Left ventricle myocardium superior (tissue), 1 donor: ENCODE results near the gene ATAD2B. TPM values are rescaled to one million over a fixed set of nuclear protein-coding genes. Genes with fewer than 3 reads are reported as not detected.
"Not testable (repeated sequence)": the region's sequence is repeated elsewhere in the genome, so short reads cannot be mapped to it uniquely, and the experiment has no call there.

Experiments
- ATAC-seq: fragments of 200-7000 bp; cut with Tn5 transposase; one replicate; pipeline ENCODE4 v1.9.1; 2020; ENCODE audit warnings: mild to moderate bottlenecking, moderate library complexity
- DNase-seq: peaks from one replicate; pipeline ENCODE4 v3.0.0-alpha.2; 2020
- intact Hi-C: fragments of 100-400 bp; cut with micrococcal nuclease; formaldehyde crosslinking; loops from one replicate; pipeline ENCODE4 v1.11.0; 2022
- long read RNA-seq: library from polyadenylated mRNA; unstranded; transcript quantifications from one replicate; pipeline ENCODE4 v2.0.0, GENCODE V29; 2021
- total RNA-seq: library from RNA; stranded (reverse); fragmentation: NEBNext Ultra II Directional; extraction: Animal tissue kit (Norgen Biotek cat#: 25700); gene quantifications from one replicate; pipeline ENCODE4 v1.2.1, GENCODE V29; 2021
- donor health status: DM: no; HTN: yes; CAD: no; lungs with severe emphysema.

ATAD2B gene
- 6.9 TPM for total RNA-seq
- long read RNA-seq, partial matches to known transcripts = 0 of 2 reads
- long read RNA-seq, other reads (novel, unspliced or antisense) = 2 of 2 reads

DNA sequence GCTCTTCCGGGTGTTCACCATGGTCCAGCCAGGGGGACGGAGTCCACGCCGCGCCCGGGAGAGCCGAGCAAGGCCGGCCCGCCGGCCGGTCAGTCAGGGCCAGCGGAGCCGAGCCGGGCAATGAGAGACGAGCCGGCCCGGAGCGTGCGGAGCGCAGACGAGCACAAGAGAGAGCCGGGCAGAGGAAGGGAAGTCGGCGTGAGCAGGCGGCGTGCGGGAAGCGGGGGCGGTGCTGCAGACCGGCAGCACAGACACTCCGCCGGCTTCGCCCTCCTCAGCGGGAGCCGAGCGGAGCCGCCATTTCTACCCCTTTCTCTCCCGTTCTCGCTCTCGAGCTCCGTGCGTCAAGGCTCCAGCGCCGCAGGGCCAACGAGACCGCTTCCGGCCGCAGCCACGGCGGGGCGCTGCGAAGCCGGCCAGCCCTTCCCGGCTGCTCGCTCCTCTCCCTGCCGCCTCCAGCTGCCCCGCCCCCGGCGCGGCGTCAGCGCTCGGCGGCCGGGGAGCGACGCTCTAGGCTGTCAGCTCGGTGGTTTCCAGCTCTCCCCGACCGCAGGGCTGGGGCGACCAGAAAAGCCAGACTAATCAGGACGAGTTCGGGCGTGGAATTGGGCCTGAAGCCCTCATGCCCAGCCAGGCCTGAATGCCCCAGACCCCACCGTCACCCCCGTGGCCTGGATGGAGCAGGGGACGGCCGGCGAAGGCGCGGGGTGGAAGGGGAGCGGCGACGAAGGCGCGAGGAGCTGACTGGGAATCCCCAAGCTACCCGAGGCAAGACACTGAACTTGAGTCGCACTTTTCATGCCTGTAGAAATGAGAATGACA lies at the start of gene ATAD2B:
ATAD2B (minus strand) TSS at position 374 of the 822 bp plus-strand sequence; CDS start at position 21, 353 bp downstream.
- intact Hi-C loops = no loop called here
- peak; percentile 96 for ATAC-seq
- peak; percentile 95 for DNase-seq

DNA sequence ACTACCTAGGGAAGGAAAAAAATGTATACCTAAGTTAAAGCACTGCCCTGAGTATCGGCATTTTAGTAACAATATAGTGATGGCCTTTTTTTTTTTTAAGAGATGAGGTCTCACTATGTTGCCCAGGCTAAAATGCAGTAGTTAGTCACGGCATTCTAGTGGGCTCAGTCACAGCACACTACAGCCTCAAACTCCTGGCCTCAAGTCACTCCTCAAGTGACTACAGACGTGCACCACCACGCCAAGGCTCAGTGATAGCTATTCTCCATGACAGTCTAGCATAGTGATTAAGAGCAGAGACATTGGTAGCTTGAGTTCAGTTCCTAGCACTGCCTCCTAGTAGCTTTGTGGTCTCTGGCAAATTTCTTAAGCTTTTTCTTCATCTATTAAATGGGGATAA lies 40.9 kb upstream of the ATAD2B start:
- intact Hi-C loops = no loop called here
- ATAC-seq (no peak), DNase-seq (no peak)

DNA sequence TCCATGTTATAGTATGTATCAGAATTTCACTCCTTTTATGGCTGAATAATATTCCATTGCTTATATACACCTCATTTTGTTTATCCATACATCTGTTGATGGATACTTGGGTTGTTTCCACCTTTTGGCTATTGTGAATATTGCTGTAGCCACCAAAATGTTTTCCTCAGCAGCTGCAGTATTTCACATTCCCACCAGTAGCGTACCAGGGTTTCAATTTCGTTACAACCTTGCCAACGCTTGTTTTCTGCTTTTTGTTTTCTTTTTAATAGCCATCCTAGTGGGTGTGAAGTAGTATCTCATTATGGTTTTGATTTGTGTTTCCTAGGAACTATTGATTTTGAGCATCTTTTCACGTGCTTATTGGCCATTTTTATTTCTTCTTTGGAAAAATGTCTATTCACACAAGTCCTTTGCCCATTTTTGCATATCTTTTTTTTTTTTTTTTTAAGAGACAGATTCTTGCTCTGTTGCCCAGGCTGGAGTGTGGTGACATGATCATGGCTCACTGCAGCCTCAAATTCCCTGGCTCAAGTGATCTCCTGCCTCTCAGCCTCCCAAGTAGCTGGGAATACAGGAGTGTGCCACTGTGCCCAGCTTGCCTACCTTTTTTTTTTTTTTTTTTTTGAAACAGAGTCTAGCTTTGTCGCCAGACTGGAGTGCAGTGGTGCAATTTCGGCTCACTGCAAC lies 27.5 kb upstream of the ATAD2B start:
- no peak for DNase-seq
- intact Hi-C loops = no loop called here
- peak; percentile 61 for ATAC-seq

DNA sequence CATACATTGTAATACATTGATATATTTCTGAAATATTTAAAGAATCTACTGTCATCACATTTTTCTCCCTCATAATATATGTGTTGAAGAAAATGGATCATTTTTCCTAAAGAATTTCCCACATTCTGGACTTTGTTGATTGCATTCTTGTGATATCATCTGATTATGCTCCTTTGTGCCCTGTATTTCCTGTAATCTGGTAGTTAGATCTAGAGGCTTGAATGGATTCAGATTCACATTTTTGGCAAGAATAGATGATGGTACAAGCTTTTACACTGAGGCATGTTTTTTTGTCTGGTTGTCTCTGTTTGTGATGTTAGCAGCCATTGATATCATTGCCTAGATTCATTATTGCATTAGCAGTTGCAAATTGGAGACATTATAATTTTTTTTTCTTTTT lies 26.7 kb upstream of the ATAD2B start:
- ATAC-seq (no peak), DNase-seq (no peak)
- intact Hi-C loops = no loop called here

DNA sequence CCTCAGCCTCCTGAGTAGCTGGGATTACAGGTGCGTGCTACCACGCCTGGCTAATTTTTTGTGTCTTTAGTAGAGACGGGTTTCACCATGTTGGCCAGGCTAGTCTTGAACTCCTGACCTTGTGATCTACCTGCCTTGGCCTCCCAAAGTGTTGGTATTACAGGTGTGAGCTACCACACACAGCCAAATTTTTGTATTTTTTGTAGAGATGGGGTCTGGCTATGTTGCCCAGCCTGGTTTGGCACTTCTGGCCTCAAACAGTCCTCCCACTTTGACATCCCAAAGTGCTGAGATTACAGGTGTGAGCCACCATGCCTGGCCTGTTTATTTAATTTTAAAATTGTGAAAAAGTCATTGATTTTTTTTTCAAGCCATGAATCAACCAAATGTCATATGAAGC lies 25.6 kb upstream of the ATAD2B start:
- DNase-seq, ATAC-seq, intact Hi-C loops: not testable (repeated sequence)

DNA sequence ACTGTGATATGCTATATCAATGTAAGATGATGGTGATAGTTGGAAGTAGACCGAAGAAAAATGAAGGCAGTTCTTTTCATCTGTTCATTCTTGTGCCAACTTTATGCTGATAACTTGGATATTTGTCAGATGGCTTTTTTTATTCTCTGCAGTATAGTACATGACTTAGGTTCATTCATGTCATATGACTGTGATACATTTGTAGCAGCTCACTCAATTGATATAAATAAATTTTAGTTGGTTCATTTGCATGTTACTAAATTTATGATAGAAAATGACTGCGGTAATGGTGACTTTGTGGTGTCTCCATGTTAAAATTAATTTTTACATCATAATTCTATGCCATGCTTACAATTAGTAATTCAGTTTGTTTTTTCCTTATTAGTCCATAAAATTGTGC lies 20.4 kb upstream of the ATAD2B start:
- peak; percentile 26 for ATAC-seq

DNA sequence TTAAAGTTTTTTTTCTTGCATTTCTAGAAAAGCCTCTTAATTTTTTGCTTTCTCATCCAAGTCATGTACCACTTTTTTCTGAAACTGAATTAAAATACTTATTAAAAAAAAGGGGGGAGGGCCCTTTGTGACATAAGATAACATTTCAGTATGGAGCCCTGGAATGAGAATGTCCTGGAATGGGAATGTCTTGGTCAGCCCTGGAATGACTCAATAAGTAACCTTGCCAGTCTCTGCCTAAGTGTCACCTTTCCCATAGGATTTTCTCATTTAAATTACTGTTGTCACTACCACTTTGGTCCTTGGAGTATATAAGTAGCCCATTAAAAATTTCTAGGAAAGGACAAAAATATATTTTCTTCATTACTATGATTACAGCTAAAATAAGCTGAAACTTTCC lies 18.1 kb upstream of the ATAD2B start:
- no peak for ATAC-seq
- DNase-seq = no peak
- intact Hi-C loops = no loop called here

More for the DNA sequence above, 20.4 kb upstream of the ATAD2B start:
- intact Hi-C loops = no loop called here
- no peak for DNase-seq

DNA sequence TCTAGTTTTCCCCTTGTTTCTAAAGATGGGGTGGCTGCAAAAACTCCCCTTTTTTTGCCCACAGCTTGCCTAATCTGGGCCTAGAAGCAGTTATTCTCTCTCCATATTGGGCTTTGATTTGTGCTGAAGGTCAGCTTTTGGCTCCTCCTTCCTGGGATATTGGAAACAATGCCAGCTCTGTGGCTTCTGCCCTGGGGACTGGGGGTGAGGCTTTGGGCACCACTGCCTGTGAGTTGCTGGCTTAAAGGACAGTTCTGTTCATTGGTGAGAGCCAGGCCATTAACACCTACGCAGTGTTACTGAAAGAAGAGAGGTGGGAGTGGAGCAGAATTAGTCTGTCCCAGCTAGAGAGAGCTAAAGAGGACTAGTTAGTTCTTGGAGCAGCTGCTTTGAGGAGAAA lies 17.6 kb upstream of the ATAD2B start:
- ATAC-seq (peak; percentile 6), DNase-seq (no peak)
- intact Hi-C loops = no loop called here

DNA sequence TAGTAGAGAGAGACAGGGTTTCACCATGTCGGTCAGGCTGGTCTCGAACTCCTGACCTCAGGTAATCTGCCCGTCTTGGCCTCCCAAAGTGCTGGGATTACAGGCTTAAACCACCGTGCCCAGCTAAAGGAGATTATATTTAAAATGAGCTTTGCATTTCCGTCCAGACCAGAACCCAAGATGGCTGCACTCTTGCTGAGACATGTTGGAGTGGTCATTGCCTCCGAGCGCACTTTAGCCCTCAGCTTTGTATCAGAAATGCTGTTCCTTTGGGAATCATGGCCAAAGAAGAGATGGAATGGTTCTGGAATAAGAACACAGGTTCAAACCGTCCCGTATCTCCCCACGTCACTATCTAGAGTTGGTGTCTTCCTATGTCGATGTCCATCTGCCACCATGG lies 16.7 kb upstream of the ATAD2B start:
- no peak for ATAC-seq
- DNase-seq = no peak
- intact Hi-C loops = no loop called here

DNA sequence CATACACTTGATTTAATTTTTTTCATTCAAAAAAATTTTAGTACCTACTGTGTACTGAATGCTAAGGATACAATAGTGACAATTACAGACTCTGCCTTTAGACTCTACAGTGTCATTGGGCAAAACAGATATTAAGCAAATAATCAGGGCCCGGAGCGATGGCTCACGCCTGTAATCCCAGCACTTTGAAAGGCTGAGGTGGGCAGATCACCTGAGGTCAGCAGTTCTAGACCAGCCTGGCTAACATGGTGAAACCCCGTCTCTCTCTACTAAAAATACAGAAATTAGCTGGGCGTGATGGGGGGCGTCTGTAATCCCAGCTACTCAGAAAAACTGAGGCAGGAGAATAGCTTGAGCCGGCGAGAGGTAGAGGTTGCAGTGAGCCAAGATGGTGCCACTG lies 14.7 kb upstream of the ATAD2B start:
- intact Hi-C loops = no loop called here
- no peak for ATAC-seq

DNA sequence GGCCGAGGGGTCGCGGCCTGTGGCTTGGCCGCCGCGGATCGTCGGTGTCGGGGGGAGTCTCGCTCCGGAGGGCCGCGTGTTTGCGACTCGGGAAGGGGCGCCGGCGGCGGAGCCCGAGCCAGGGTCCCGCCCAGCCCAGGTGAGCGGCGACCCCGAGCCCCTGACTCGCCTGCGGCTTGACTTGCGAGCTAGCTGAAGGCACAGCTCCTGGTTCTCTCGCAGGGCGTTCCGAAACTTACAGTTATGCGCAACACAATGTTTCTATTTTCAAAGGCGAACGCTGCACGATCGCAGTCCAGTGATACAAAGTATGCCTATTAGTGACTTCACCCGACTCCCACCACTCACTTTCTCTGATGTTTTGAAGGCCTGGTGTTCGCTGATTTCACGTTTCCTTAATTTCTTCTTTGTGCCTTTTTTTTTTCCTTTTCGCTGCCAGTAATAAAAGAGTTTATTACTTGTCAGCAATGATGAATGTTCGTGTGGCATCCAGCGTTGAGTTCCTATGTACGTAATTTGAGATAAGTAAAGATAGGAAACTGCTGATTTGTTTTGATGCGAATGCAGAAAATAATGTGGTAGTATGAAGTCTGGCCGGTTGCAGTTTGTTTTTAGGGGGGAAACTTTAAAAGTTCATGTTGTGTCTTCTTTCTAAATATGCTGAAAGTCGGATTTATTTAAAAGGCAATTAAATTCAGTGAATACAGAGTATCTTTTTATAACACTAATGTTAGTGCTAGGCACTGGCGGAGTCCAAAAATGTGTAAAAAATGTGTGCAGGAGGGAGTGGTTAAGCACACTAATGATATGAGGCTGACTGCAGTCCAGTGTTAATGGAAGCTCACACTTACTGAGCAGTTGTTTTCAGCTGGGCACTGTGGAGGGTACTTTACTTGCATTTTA lies 14.0 kb upstream of the ATAD2B start:
- DNase-seq (no peak), ATAC-seq (peak; percentile 53)
- intact Hi-C loops = no loop called here

More for the DNA sequence above, 14.7 kb upstream of the ATAD2B start:
- no peak for DNase-seq

DNA sequence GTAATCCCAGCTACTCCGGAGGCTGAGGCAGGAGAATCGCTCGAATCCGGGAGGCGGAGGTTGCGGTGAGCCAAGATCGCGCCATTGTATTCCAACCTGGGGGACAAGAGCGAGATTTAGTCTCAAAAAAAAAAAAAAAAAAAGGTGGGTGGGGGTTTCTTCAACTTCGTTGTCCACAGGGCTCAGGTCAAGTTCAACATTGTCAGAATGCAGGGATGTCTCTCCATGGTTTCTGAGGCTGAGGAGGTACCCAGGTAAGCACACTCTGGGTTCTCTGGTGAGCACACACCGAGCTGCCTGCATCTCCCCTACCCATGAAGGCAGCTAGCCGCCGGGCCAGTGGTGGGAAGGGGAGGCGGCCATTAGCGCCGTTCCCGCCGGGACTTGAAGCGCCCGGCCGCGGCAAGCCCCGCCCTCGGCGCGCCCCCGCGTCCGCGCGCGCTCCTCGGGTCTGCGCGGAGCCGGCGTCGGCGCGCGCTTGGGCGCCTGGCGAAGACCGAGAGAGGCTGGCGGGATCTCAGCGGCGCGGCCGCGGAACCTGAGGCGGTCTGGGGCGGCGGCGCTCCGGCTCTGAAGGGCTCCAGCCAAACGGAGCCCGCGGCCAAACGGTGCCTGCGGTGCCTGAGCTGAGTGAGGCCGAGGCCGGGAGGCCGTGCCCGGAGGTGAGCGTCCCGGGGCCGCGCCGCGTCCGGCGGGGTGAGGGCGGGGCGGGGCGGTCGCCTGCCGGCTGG lies 13.2 kb upstream of the ATAD2B start, which contains the start of gene UBXN2A:
UBXN2A (plus strand) TSS at position 477 of the 731 bp plus-strand sequence. CDS start 17,852 bp downstream, outside the sequence.
- ATAC-seq (peak; percentile 95), DNase-seq (peak; percentile 91)
- intact Hi-C loops = no loop called here

DNA sequence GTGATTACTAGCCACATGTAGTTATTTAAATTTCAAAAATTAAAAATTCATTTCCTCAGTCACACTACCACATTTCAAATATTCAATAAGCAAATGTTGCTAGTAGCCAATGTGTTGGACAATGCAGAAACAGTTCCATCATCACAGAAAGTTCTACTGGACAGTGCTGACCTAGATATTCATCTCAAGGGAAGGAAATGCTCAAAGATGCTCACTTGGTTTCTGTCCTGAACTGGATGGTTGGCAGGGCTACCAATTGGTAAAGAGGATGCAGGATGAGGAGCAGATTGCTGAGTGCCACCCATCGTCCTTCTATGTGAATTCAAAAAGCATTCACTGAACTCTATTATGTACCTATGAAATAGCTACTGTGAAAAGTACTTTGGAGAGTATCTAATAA lies 7.3 kb upstream of the ATAD2B start:
- intact Hi-C loops = no loop called here
- no peak for ATAC-seq

DNA sequence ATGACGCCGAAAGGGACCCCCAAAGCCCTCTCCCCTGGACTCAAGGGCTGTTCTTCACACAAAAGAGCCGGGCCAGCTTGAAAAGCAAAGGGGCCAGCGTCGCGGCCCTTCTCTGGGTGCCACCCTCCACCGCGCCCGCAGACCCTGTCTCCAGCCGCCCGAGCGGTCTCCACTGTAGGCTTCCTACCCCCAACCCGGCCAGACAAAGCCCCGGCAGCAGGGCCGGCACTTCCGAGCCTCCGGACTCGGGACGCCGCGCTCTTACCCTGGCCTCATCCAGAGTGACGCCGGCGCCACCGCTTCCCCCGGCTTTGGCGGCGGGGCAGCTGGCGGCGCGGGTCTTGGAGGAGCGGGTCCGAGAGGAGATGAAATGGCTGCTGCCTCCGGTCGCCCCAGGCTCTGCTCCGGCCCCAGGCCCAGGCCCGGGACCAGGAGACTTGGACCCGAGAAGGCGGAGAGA lies 603 bp downstream of the ATAD2B start:
- peak; percentile 68 for DNase-seq

More for the DNA sequence above, 7.3 kb upstream of the ATAD2B start:
- no peak for DNase-seq

DNA sequence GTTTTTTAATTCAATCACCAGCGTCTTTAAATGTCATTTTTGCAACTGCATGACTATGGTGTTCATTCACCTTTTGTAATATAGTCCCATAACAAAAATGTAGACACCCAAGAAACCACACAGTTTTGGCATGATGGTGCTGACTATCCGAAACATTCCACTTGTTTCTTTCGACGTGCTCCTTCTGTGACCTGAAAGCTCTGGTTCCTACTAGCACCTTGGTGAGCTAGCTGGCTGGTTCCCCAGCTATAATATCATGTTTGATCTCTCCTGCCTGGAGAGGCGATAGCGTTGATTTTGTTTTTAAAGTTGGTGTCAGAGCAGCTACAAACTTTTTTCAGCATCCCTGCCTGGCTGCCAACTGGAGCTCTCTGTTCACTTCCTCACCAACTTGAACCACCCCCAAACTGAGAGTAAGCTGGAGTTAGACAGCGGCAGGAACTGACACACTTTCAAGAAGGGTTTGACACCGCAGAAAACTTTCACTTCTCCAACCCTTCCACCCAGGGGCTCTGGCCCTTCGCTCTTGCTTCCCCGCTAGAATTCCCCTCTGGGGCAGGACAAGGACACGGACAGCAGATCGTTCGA lies 1.1 kb downstream of the ATAD2B start:
- intact Hi-C loops = no loop called here
- DNase-seq (peak; percentile 48), ATAC-seq (peak; percentile 56)

More for the DNA sequence above, 603 bp downstream of the ATAD2B start:
- peak; percentile 55 for ATAC-seq
- intact Hi-C loops = no loop called here

DNA sequence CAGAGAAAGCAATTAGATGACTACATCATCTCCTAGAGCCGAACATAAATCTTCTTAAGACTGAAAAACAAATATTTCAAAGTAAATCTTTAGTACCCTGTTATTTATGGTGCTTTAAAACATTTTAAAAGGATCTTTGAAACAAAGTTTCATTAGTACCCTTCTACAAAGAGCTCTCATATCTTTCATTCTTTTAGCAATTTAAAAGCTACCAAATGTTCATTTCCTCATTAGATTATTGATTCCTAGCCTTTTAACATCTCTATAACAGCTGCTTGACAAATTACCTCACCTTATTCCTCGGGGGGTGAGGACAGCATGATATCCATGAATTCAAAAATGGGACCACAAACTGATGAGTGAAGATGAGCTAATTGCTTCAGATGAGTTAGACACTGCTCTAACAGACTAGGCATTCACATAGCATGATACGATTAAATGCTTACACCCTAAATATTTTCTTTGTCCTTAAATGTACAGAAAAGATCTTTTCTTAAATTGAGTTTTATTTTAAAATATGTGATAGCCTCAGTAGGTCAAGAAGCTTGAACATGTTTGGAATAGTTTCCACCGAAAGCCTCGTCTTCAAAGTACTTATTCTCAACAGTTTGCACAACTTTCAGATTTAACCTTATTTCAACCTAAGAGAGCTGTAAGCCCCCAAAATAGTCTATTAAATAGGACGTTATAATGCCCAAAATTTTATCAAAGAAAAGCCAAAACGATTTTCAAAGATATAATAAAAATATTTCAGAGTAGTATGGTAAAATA lies 2.1 kb downstream of the ATAD2B start:
- DNase-seq (no peak), ATAC-seq (no peak)
- intact Hi-C loops = no loop called here

DNA sequence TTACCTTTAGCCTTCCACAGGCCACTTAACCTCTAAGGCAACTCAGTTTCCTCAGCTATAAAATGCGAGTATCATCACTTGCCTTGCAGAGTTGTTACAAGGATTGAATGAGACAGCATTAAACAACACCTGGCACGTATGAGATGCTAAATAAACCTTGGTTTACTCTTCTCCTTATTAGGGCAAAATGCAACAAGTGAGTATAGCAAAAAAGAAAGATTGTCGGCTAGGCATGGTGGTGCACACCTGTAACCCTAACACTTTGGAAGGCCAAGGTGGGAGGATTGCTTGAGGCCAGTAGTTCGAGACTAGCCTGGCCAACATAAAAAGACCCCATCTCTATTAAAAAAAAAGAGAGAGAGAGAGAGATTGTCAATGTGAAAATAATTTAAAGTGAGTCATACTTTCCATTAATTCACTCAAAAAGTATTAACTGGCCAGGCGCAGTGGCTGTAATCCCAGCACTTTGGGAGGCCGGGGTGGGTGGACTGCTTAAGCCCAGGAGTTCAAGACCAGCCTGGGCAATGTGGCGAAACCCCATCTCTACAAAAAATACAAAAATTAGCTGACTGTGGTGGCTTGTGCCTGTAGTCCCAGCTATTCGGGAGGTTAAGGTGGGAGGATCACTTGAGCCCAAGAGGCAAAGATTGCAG lies 8.0 kb downstream of the ATAD2B start:
- intact Hi-C loops = no loop called here
- no peak for ATAC-seq

More for the DNA sequence above, 8.0 kb downstream of the ATAD2B start:
- no peak for DNase-seq
